ENCODE results near the gene PITPNM3.

Gene PITPNM3

GRCh38 chr17:6450926-6451832, 105.2 kb downstream of the PITPNM3 start:
- H3K4me3 Mint-ChIP-seq = no peak overlapping the region
- H3K27ac Mint-ChIP-seq = no peak overlapping the region
- H3K36me3 Mint-ChIP-seq (ENCODE audit: low read depth) = no peaks in the 10 kb centered on the region
- no peaks in the 10 kb centered on the region for H3K9me3 Mint-ChIP-seq
- peaks cover 4% of the 10 kb centered on the region for H3K4me1 Mint-ChIP-seq (ENCODE audit: low read depth)
- peaks cover 31% of the 10 kb centered on the region for H3K27me3 Mint-ChIP-seq
- intact Hi-C loops (cut with micrococcal nuclease) = no loop called here

- H3K27ac Mint-ChIP-seq = no peak overlapping the region
- no peak overlapping the region for H3K4me3 Mint-ChIP-seq
- H3K36me3 Mint-ChIP-seq (ENCODE audit: low read depth) = peaks cover 3% of the 10 kb centered on the region
- peaks cover 18% of the 10 kb centered on the region for H3K27me3 Mint-ChIP-seq
- intact Hi-C loops (cut with micrococcal nuclease) = no loop called here
- peaks cover 5% of the 10 kb centered on the region for H3K4me1 Mint-ChIP-seq (ENCODE audit: low read depth)
- H3K9me3 Mint-ChIP-seq = no peaks in the 10 kb centered on the region
These were observed 107.0 kb downstream of the PITPNM3 start for GRCh38 chr17:6449307-6449706.

GRCh38 chr17:6448473-6448872, 107.9 kb downstream of the PITPNM3 start:
- no peak overlapping the region for H3K27ac Mint-ChIP-seq
- H3K36me3 Mint-ChIP-seq (ENCODE audit: low read depth) = peaks cover 6% of the 10 kb centered on the region
- H3K27me3 Mint-ChIP-seq = peaks cover 11% of the 10 kb centered on the region
- no peak overlapping the region for H3K4me3 Mint-ChIP-seq
- no peaks in the 10 kb centered on the region for H3K9me3 Mint-ChIP-seq
- intact Hi-C loops (cut with micrococcal nuclease) = no loop called here
- H3K4me1 Mint-ChIP-seq (ENCODE audit: low read depth) = peaks cover 13% of the 10 kb centered on the region

GRCh38 chr17:6446516-6447100, 109.7 kb downstream of the PITPNM3 start:
- H3K36me3 Mint-ChIP-seq (ENCODE audit: low read depth) = peaks cover 6% of the 10 kb centered on the region
- H3K4me1 Mint-ChIP-seq (ENCODE audit: low read depth) = peaks cover 16% of the 10 kb centered on the region
- H3K4me3 Mint-ChIP-seq = no peak overlapping the region
- intact Hi-C loops (cut with micrococcal nuclease) = no loop called here
- H3K27me3 Mint-ChIP-seq = peaks cover 3% of the 10 kb centered on the region
- H3K27ac Mint-ChIP-seq = no peak overlapping the region
- H3K9me3 Mint-ChIP-seq = no peaks in the 10 kb centered on the region

GRCh38 chr17:6444571-6445335, 111.6 kb downstream of the PITPNM3 start:
- Mint-ChIP-seq H3K27ac (peak overlapping the region; percentile 85), H3K4me3 (peak overlapping the region; percentile 95), H3K9me3 (no peaks in the 10 kb centered on the region), H3K27me3 (peaks cover 16% of the 10 kb centered on the region), H3K4me1 (ENCODE audit: low read depth) (peaks cover 16% of the 10 kb centered on the region), H3K36me3 (ENCODE audit: low read depth) (peaks cover 6% of the 10 kb centered on the region)
- intact Hi-C loops (cut with micrococcal nuclease) = no loop called here

- H3K36me3 Mint-ChIP-seq (ENCODE audit: low read depth) = peaks cover 6% of the 10 kb centered on the region
- H3K27ac Mint-ChIP-seq = peak within 1 kb of the TSS; percentile 85
- intact Hi-C loops (cut with micrococcal nuclease) = no loop called here
- peaks cover 16% of the 10 kb centered on the region for H3K4me1 Mint-ChIP-seq (ENCODE audit: low read depth)
- peaks cover 24% of the 10 kb centered on the region for H3K27me3 Mint-ChIP-seq
- peak within 1 kb of the TSS; percentile 95 for H3K4me3 Mint-ChIP-seq
- no peaks in the 10 kb centered on the region for H3K9me3 Mint-ChIP-seq
These were observed 112.4 kb downstream of the PITPNM3 start, which contains the start of gene PIMREG for GRCh38 chr17:6443692-6444570. PIMREG (plus strand) TSS chr17:6444455; CDS start chr17:6445111, 656 bp downstream.

GRCh38 chr17:6442775-6443174, 113.6 kb downstream of the PITPNM3 start:
- Mint-ChIP-seq H3K9me3 (no peaks in the 10 kb centered on the region), H3K4me1 (ENCODE audit: low read depth) (peaks cover 16% of the 10 kb centered on the region), H3K27ac (no peak overlapping the region), H3K36me3 (ENCODE audit: low read depth) (peaks cover 6% of the 10 kb centered on the region), H3K27me3 (peaks cover 28% of the 10 kb centered on the region), H3K4me3 (no peak overlapping the region)
- intact Hi-C loops (cut with micrococcal nuclease) = no loop called here

- H3K4me1 Mint-ChIP-seq (ENCODE audit: low read depth) = peaks cover 30% of the 10 kb centered on the region
- no peak overlapping the region for H3K27ac Mint-ChIP-seq
- H3K9me3 Mint-ChIP-seq = no peaks in the 10 kb centered on the region
- H3K27me3 Mint-ChIP-seq = peaks cover 52% of the 10 kb centered on the region
- intact Hi-C loops (cut with micrococcal nuclease) = loop anchor here (5.0 kb wide), 1 partner anchor 853 kb away; no protein-coding TSS in a partner anchor
- H3K4me3 Mint-ChIP-seq = no peak overlapping the region
- peaks cover 6% of the 10 kb centered on the region for H3K36me3 Mint-ChIP-seq (ENCODE audit: low read depth)
These were observed 116.4 kb downstream of the PITPNM3 start for GRCh38 chr17:6439951-6440350.

- Mint-ChIP-seq H3K9me3 (no peaks in the 10 kb centered on the region), H3K4me3 (no peak overlapping the region), H3K27ac (no peak overlapping the region), H3K4me1 (ENCODE audit: low read depth) (peaks cover 13% of the 10 kb centered on the region), H3K27me3 (peaks cover 72% of the 10 kb centered on the region), H3K36me3 (ENCODE audit: low read depth) (no peaks in the 10 kb centered on the region)
- intact Hi-C loops (cut with micrococcal nuclease) = loop anchor here (5.0 kb wide), 1 partner anchor 851 kb away; no protein-coding TSS in a partner anchor
These were observed 118.4 kb downstream of the PITPNM3 start for GRCh38 chr17:6437956-6438355.

- intact Hi-C loops (cut with micrococcal nuclease) = loop anchor here (5.0 kb wide), 1 partner anchor 850 kb away; no protein-coding TSS in a partner anchor
These were observed 118.9 kb downstream of the PITPNM3 start for GRCh38 chr17:6437466-6437865.

GRCh38 chr17:6435968-6436367, 120.4 kb downstream of the PITPNM3 start:
- no peaks in the 10 kb centered on the region for H3K36me3 Mint-ChIP-seq (ENCODE audit: low read depth)
- H3K27me3 Mint-ChIP-seq = peaks cover 83% of the 10 kb centered on the region
- no peak overlapping the region for H3K27ac Mint-ChIP-seq
- peaks cover 12% of the 10 kb centered on the region for H3K9me3 Mint-ChIP-seq
- intact Hi-C loops (cut with micrococcal nuclease) = loop anchor here (5.0 kb wide), 1 partner anchor 849 kb away; no protein-coding TSS in a partner anchor
- peaks cover 13% of the 10 kb centered on the region for H3K4me1 Mint-ChIP-seq (ENCODE audit: low read depth)
- no peak overlapping the region for H3K4me3 Mint-ChIP-seq

More at GRCh38 chr17:6437466-6437865, 118.9 kb downstream of the PITPNM3 start:
- Mint-ChIP-seq H3K27me3 (peaks cover 77% of the 10 kb centered on the region), H3K4me3 (no peak overlapping the region), H3K4me1 (ENCODE audit: low read depth) (peaks cover 13% of the 10 kb centered on the region), H3K27ac (no peak overlapping the region), H3K9me3 (no peaks in the 10 kb centered on the region), H3K36me3 (ENCODE audit: low read depth) (no peaks in the 10 kb centered on the region)

GRCh38 chr17:6435051-6435450, 121.3 kb downstream of the PITPNM3 start, which contains the start of gene AIPL1:
AIPL1 (minus strand) TSS chr17:6435121; CDS start chr17:6435104, 17 bp downstream.
- peaks cover 87% of the 10 kb centered on the region for H3K27me3 Mint-ChIP-seq
- H3K27ac Mint-ChIP-seq = no peak within 1 kb of the TSS
- intact Hi-C loops (cut with micrococcal nuclease) = loop anchor here (5.0 kb wide), 1 partner anchor 848 kb away; no protein-coding TSS in a partner anchor

GRCh38 chr17:6430769-6431168, 125.6 kb downstream of the PITPNM3 start:
- intact Hi-C loops (cut with micrococcal nuclease) = no loop called here
- peaks cover 86% of the 10 kb centered on the region for H3K27me3 Mint-ChIP-seq

More at GRCh38 chr17:6435051-6435450, 121.3 kb downstream of the PITPNM3 start, which contains the start of gene AIPL1:
- H3K36me3 Mint-ChIP-seq (ENCODE audit: low read depth) = no peaks in the 10 kb centered on the region
- no peak within 1 kb of the TSS for H3K4me3 Mint-ChIP-seq
- peaks cover 13% of the 10 kb centered on the region for H3K4me1 Mint-ChIP-seq (ENCODE audit: low read depth)
- peaks cover 17% of the 10 kb centered on the region for H3K9me3 Mint-ChIP-seq

More at GRCh38 chr17:6430769-6431168, 125.6 kb downstream of the PITPNM3 start:
- Mint-ChIP-seq H3K4me1 (ENCODE audit: low read depth) (peaks cover 20% of the 10 kb centered on the region), H3K4me3 (no peak overlapping the region), H3K36me3 (ENCODE audit: low read depth) (no peaks in the 10 kb centered on the region), H3K9me3 (peaks cover 17% of the 10 kb centered on the region), H3K27ac (no peak overlapping the region)
